ENCODE results near the gene CLSTN3.
"Not testable (repeated sequence)": the region's sequence is repeated elsewhere in the genome, so short reads cannot be mapped to it uniquely, and the experiment has no call there.

Gene CLSTN3

GRCh38 chr12:7102582-7102981 is 27.6 kb upstream of the CLSTN3 start:
- H3K27ac ChIP-seq (ENCODE audit: low read depth, low read length) = no peak overlapping the region
- H3K9ac ChIP-seq (ENCODE audit: low read length in 5 of 5) = no peak overlapping the region
- peaks cover 0 to 6% (median 3%) of the 10 kb centered on the region in 5 donors for H3K9me3 ChIP-seq (ENCODE audit: control insufficient read depth in 5 of 5, low read length in 5 of 5)
- H3K27me3 ChIP-seq (ENCODE audit: control insufficient read depth in 5 of 5, insufficient read depth in 4 of 5, low read length in 5 of 5) = no peaks in the 10 kb centered on the region
- peaks cover 6 to 23% (median 15%) of the 10 kb centered on the region in 5 donors for H3K36me3 ChIP-seq (ENCODE audit: control insufficient read depth in 5 of 5, insufficient read depth in 5 of 5, low read length in 5 of 5)
- peaks cover 0 to 9% (median 9%) of the 10 kb centered on the region in 5 donors for H3K4me1 ChIP-seq (ENCODE audit: control insufficient read depth in 5 of 5, insufficient read depth in 5 of 5, low read length in 5 of 5)
- no peak overlapping the region for H3K4me3 ChIP-seq (ENCODE audit: low read depth in 1 of 5, low read length in 5 of 5)

DNA sequence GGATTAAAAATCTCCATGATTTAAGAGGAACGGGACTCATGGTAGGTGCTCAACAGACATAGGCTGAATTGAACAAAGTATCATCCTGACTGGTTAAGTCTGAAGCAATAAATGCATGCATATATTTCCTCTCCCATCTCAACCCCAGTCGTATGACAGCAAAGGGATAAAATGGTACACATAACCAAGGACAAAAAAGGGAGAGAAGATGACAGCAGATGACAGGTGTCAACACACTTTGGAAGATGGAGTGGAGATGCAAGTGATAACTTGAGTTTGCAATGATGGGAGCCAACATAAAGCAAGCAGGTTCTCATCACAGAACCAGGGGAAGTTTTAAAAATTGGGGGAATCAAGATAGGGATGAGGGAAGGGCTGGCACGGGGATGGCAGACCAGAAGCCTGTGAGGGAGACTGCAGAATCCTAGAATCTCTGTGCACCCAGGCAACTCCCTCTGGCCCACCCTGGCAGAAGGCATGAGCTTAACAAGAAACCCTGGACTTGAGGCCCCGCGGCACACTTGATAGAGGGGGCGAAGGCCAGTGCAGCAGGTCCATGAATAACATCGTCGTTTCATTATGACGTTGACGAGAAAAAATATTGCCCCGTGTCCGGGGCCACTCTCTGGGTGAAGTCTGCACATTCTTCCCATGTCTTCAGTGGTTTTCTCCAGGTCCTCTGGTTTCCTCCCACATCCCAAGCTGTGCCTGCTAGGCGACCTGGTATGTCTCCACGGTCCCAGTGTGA is 26.2 kb upstream of the CLSTN3 start:
- Histone ChIP-seq H3K9me3 (ENCODE audit: control insufficient read depth in 5 of 5, low read length in 5 of 5) (peaks cover 0 to 6% (median 3%) of the 10 kb centered on the region in 5 donors), H3K9ac (ENCODE audit: low read length in 5 of 5) (no peak overlapping the region), H3K27ac (ENCODE audit: low read depth, low read length) (no peak overlapping the region), H3K36me3 (ENCODE audit: control insufficient read depth in 5 of 5, insufficient read depth in 5 of 5, low read length in 5 of 5) (peaks cover 3 to 22% (median 14%) of the 10 kb centered on the region in 5 donors), H3K4me3 (ENCODE audit: low read depth in 1 of 5, low read length in 5 of 5) (no peak overlapping the region), H3K4me1 (ENCODE audit: control insufficient read depth in 5 of 5, insufficient read depth in 5 of 5, low read length in 5 of 5) (peaks cover 0 to 22% (median 20%) of the 10 kb centered on the region in 5 donors), H3K27me3 (ENCODE audit: control insufficient read depth in 5 of 5, insufficient read depth in 4 of 5, low read length in 5 of 5) (no peaks in the 10 kb centered on the region)

DNA sequence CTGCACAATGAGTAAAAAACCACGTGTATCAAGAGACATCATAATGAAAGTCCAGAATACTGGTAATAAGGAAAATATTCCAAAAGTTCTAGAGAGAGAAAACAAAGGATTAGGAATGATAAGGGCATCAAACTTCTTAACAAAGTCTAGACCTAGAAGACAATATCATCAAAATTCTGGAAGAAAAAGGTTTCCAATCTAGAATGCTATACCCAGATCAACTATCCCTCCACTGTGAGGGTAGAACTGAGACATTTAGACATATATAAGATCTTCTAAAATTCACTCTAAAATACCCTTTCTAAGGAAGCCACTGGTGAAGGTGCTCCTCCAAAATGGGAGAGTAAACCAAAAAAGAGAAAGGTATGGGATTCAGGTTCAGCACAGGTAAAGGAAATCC is 24.1 kb upstream of the CLSTN3 start:
- no peaks in the 10 kb centered on the region for H3K27me3 ChIP-seq (ENCODE audit: control insufficient read depth in 5 of 5, insufficient read depth in 4 of 5, low read length in 5 of 5)
- peaks cover 0 to 6% (median 3%) of the 10 kb centered on the region in 5 donors for H3K9me3 ChIP-seq (ENCODE audit: control insufficient read depth in 5 of 5, low read length in 5 of 5)
- peaks cover 0 to 30% (median 23%) of the 10 kb centered on the region in 5 donors for H3K4me1 ChIP-seq (ENCODE audit: control insufficient read depth in 5 of 5, insufficient read depth in 5 of 5, low read length in 5 of 5)
- no peak overlapping the region for H3K27ac ChIP-seq (ENCODE audit: low read depth, low read length)
- H3K4me3 ChIP-seq (ENCODE audit: low read depth in 1 of 5, low read length in 5 of 5) = no peak overlapping the region
- no peak overlapping the region for H3K9ac ChIP-seq (ENCODE audit: low read length in 5 of 5)
- peaks cover 0 to 14% (median 7%) of the 10 kb centered on the region in 5 donors for H3K36me3 ChIP-seq (ENCODE audit: control insufficient read depth in 5 of 5, insufficient read depth in 5 of 5, low read length in 5 of 5)

GRCh38 chr12:7107181-7107580 is 23.0 kb upstream of the CLSTN3 start:
- H3K27me3 ChIP-seq (ENCODE audit: control insufficient read depth in 5 of 5, insufficient read depth in 4 of 5, low read length in 5 of 5); H3K4me3 ChIP-seq (ENCODE audit: low read depth in 1 of 5, low read length in 5 of 5); H3K9me3 ChIP-seq (ENCODE audit: control insufficient read depth in 5 of 5, low read length in 5 of 5); H3K36me3 ChIP-seq (ENCODE audit: control insufficient read depth in 5 of 5, insufficient read depth in 5 of 5, low read length in 5 of 5); H3K27ac ChIP-seq (ENCODE audit: low read depth, low read length); H3K9ac ChIP-seq (ENCODE audit: low read length in 5 of 5): not testable (repeated sequence)
- peaks cover 1 to 24% (median 18%) of the 10 kb centered on the region in 5 donors for H3K4me1 ChIP-seq (ENCODE audit: control insufficient read depth in 5 of 5, insufficient read depth in 5 of 5, low read length in 5 of 5)

DNA sequence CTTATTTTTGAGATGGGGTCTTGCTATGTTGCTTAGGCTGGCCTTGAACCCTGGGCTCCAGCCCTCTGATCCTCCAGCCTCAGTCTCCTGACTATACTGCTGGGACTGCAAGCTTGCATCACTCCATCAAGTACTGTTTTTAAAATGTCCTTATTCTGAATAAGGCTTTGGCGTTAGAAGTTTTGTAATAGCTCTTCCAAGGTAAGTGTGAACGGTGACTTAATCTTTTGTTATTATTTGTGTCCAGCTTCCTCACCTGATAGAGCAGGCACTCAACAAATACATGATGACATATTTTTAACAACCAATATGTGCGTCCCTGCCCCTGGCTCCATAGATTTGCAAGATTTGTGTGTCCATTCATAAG is 22.6 kb upstream of the CLSTN3 start:
- Histone ChIP-seq H3K27ac (ENCODE audit: low read depth, low read length) (peak overlapping the region; percentile 86), H3K27me3 (ENCODE audit: control insufficient read depth in 5 of 5, insufficient read depth in 4 of 5, low read length in 5 of 5) (no peaks in the 10 kb centered on the region), H3K9me3 (ENCODE audit: control insufficient read depth in 5 of 5, low read length in 5 of 5) (peaks cover 0 to 6% (median 3%) of the 10 kb centered on the region in 5 donors), H3K4me1 (ENCODE audit: control insufficient read depth in 5 of 5, insufficient read depth in 5 of 5, low read length in 5 of 5) (peaks cover 2 to 23% (median 18%) of the 10 kb centered on the region in 5 donors), H3K4me3 (ENCODE audit: low read depth in 1 of 5, low read length in 5 of 5) (peak overlapping the region in 4 of 5 donors; percentile 76 to 78 (median 77)), H3K9ac (ENCODE audit: low read length in 5 of 5) (peak overlapping the region; percentile 82 to 93 (median 86)), H3K36me3 (ENCODE audit: control insufficient read depth in 5 of 5, insufficient read depth in 5 of 5, low read length in 5 of 5) (peaks cover 0 to 9% (median 5%) of the 10 kb centered on the region in 5 donors)

- H3K27ac ChIP-seq (ENCODE audit: low read depth, low read length) = peak overlapping the region; percentile 86
- H3K4me3 ChIP-seq (ENCODE audit: low read depth in 1 of 5, low read length in 5 of 5) = peak overlapping the region; percentile 76 to 87 (median 77)
- H3K36me3 ChIP-seq (ENCODE audit: control insufficient read depth in 5 of 5, insufficient read depth in 5 of 5, low read length in 5 of 5) = peaks cover 0 to 9% (median 5%) of the 10 kb centered on the region in 5 donors
- peaks cover 0 to 6% (median 3%) of the 10 kb centered on the region in 5 donors for H3K9me3 ChIP-seq (ENCODE audit: control insufficient read depth in 5 of 5, low read length in 5 of 5)
- peaks cover 2 to 24% (median 18%) of the 10 kb centered on the region in 5 donors for H3K4me1 ChIP-seq (ENCODE audit: control insufficient read depth in 5 of 5, insufficient read depth in 5 of 5, low read length in 5 of 5)
- no peaks in the 10 kb centered on the region for H3K27me3 ChIP-seq (ENCODE audit: control insufficient read depth in 5 of 5, insufficient read depth in 4 of 5, low read length in 5 of 5)
- H3K9ac ChIP-seq (ENCODE audit: low read length in 5 of 5) = peak overlapping the region; percentile 82 to 93 (median 86)
Observed at GRCh38 chr12:7108003-7108795, 22.0 kb upstream of the CLSTN3 start.

- peak within 1 kb of the TSS; percentile 76 to 87 (median 77) for H3K4me3 ChIP-seq (ENCODE audit: low read depth in 1 of 5, low read length in 5 of 5)
- H3K9me3 ChIP-seq (ENCODE audit: control insufficient read depth in 5 of 5, low read length in 5 of 5) = peaks cover 0 to 6% (median 3%) of the 10 kb centered on the region in 5 donors
- peak within 1 kb of the TSS; percentile 82 to 93 (median 86) for H3K9ac ChIP-seq (ENCODE audit: low read length in 5 of 5)
- no peaks in the 10 kb centered on the region for H3K27me3 ChIP-seq (ENCODE audit: control insufficient read depth in 5 of 5, insufficient read depth in 4 of 5, low read length in 5 of 5)
- peaks cover 2 to 28% (median 19%) of the 10 kb centered on the region in 5 donors for H3K4me1 ChIP-seq (ENCODE audit: control insufficient read depth in 5 of 5, insufficient read depth in 5 of 5, low read length in 5 of 5)
- peak within 1 kb of the TSS; percentile 86 for H3K27ac ChIP-seq (ENCODE audit: low read depth, low read length)
- H3K36me3 ChIP-seq (ENCODE audit: control insufficient read depth in 5 of 5, insufficient read depth in 5 of 5, low read length in 5 of 5) = peaks cover 0 to 6% (median 3%) of the 10 kb centered on the region in 5 donors
Observed at GRCh38 chr12:7108796-7109571, 21.2 kb upstream of the CLSTN3 start, which contains the start of gene C1RL. TSS of gene C1RL (minus strand) at chr12:7109214. CDS start at chr12:7109180, 34 bp downstream.

- Histone ChIP-seq H3K27me3 (ENCODE audit: control insufficient read depth in 5 of 5, insufficient read depth in 4 of 5, low read length in 5 of 5) (no peaks in the 10 kb centered on the region), H3K9ac (ENCODE audit: low read length in 5 of 5) (peak overlapping the region in 4 of 5 donors; percentile 2 to 77 (median 60)), H3K4me1 (ENCODE audit: control insufficient read depth in 5 of 5, insufficient read depth in 5 of 5, low read length in 5 of 5) (peaks cover 2 to 28% (median 19%) of the 10 kb centered on the region in 5 donors), H3K36me3 (ENCODE audit: control insufficient read depth in 5 of 5, insufficient read depth in 5 of 5, low read length in 5 of 5) (peaks cover 0 to under 1% (median 0%) of the 10 kb centered on the region in 5 donors), H3K27ac (ENCODE audit: low read depth, low read length) (peak overlapping the region; percentile 86), H3K9me3 (ENCODE audit: control insufficient read depth in 5 of 5, low read length in 5 of 5) (peaks cover 0 to 6% (median 3%) of the 10 kb centered on the region in 5 donors), H3K4me3 (ENCODE audit: low read depth in 1 of 5, low read length in 5 of 5) (peak overlapping the region; percentile 58 to 87 (median 77))
Observed at GRCh38 chr12:7109572-7109920, 20.6 kb upstream of the CLSTN3 start.

- Histone ChIP-seq H3K36me3 (ENCODE audit: control insufficient read depth in 5 of 5, insufficient read depth in 5 of 5, low read length in 5 of 5) (no peaks in the 10 kb centered on the region), H3K27me3 (ENCODE audit: control insufficient read depth in 5 of 5, insufficient read depth in 4 of 5, low read length in 5 of 5) (no peaks in the 10 kb centered on the region), H3K27ac (ENCODE audit: low read depth, low read length) (no peak overlapping the region), H3K9ac (ENCODE audit: low read length in 5 of 5) (no peak overlapping the region), H3K4me3 (ENCODE audit: low read depth in 1 of 5, low read length in 5 of 5) (no peak overlapping the region), H3K4me1 (ENCODE audit: control insufficient read depth in 5 of 5, insufficient read depth in 5 of 5, low read length in 5 of 5) (peaks cover 2 to 28% (median 19%) of the 10 kb centered on the region in 5 donors), H3K9me3 (ENCODE audit: control insufficient read depth in 5 of 5, low read length in 5 of 5) (peaks cover 0 to 6% (median 3%) of the 10 kb centered on the region in 5 donors)
Observed at GRCh38 chr12:7110661-7111060, 19.5 kb upstream of the CLSTN3 start.

Data from subcutaneous abdominal adipose tissue (tissue), 5 donors.